Heart left ventricle (tissue), 16 donors: Measurements from ENCODE around the gene ZNF555. TPM values are rescaled to one million over a fixed set of nuclear protein-coding genes. Genes with fewer than 3 reads are reported as not detected.

Experiments
- ATAC-seq, 4 donors: fragments of 200-7000 bp; cut with Tn5 transposase; one replicate each; pipeline ENCODE4 v1.9.1; 2020 to 2022; ENCODE audit warnings: moderate library complexity in 4 of 4, mild to moderate bottlenecking in 3 of 4, moderate number of reproducible peaks in 1 of 4
- DNase-seq, 5 donors: peaks; one replicate each; pipeline ENCODE4 v3.0.0-alpha.2; 2020
- H3K27ac ChIP-seq, 12 donors: fragments of 200-600 bp; sonication (generic) in 4 of 12; one replicate each; pipeline versions ENCODE4 v1.5.0 to v1.8.0; 2016 to 2022; ENCODE audit warnings: mild to moderate bottlenecking in 2 of 12
- H3K27me3 ChIP-seq, 9 donors: fragments of 200-600 bp; sonication (generic) in 2 of 9; one replicate each; pipeline versions ENCODE4 v1.5.1 to v1.8.0; 2016 to 2022; ENCODE audit warnings: mild to moderate bottlenecking in 3 of 9
- H3K36me3 ChIP-seq, 9 donors: fragments of 200-600 bp; sonication (generic) in 2 of 9; one replicate each; pipeline versions ENCODE4 v1.5.0 to v1.8.0; 2018 to 2022; ENCODE audit warnings: mild to moderate bottlenecking in 2 of 9
- H3K4me1 ChIP-seq, 12 donors: fragments of 200-600 bp; sonication (generic) in 4 of 12; one replicate each; pipeline versions ENCODE4 v1.5.0 to v1.8.0; 2016 to 2022; ENCODE audit warnings: mild to moderate bottlenecking in 3 of 12
- H3K4me3 ChIP-seq, 12 donors: fragments of 200-600 bp; sonication (generic) in 4 of 12; one replicate each; pipeline versions ENCODE4 v1.5.0 to v1.8.0; 2017 to 2022; ENCODE audit warnings: mild to moderate bottlenecking in 9 of 12, moderate library complexity in 4 of 12
- H3K9me3 ChIP-seq, 12 donors: fragments of 200-600 bp; sonication (generic) in 4 of 12; one replicate each; pipeline versions ENCODE4 v1.5.0 to v1.8.0; 2016 to 2022; ENCODE audit warnings: mild to moderate bottlenecking in 1 of 12
- POLR2A ChIP-seq, 2 donors: fragments of 450-650 bp; IDR thresholded peaks; one replicate each; pipeline ENCODE4 v1.6.1; 2017; ENCODE audit warnings: antibody characterized with exemption in 2 of 2, mild to moderate bottlenecking in 2 of 2, moderate library complexity in 2 of 2
- WGBS, 4 donors: extraction: QIAGEN DNeasy Blood & Tissue Kit in 2 of 4; methylation state at CpG; one replicate each; pipeline versions ENCODE4 v1.1.5 to v1.1.7; 2013 to 2018; 5-methylcytosine and 5-hydroxymethylcytosine counted together
- intact Hi-C, 10 donors: fragments of 100-400 bp; cut with DNase I; formaldehyde crosslinking; loops; one replicate each; pipeline versions ENCODE4 v1.11.1 to v1.14.2; 2022
- polyA plus RNA-seq, 2 donors: library from polyadenylated mRNA; stranded (reverse); fragments of 200-250 nt; gene quantifications; one replicate each; pipeline ENCODE4 v1.2.3, GENCODE V29; 2013
- total RNA-seq, 9 donors: library from RNA; depleted of rRNA in 2 of 9; stranded (reverse); fragments of >200 nt in 2 of 9; fragmentation: NEBNext Ultra II Directional in 3 of 9; extraction: Animal tissue kit (Norgen Biotek cat#: 25700) in 3 of 9; gene quantifications; one replicate each; pipeline versions ENCODE4 v1.1.0 to v1.2.4, GENCODE V29; 2016 to 2023
- TF ChIP-seq, protein P1 (sequence below), 12 donors: fragments of 200-600 bp; sonication (generic) in 4 of 12; IDR thresholded peaks; one replicate each; pipeline versions ENCODE4 v1.5.0 to v1.8.0; 2018 to 2022; ENCODE audit warnings: antibody characterized with exemption in 12 of 12, mild to moderate bottlenecking in 5 of 12
- donor health status: ischemic (EF 13 %, LVEDD 7.1; RV severe dilation, severe dysfunction).
- donor health status: healthy with polysubstance abuse.
- donor health status: DM: no; HTN: yes; CAD: no.
- donor health status: DM: no; HTN: no; CAD: no.
- donor health status: ischemic (EF 25% LVEDD 6.9; RV normal size, moderate dysfunction).
- donor health status: ischemic (EF 25% LVEDD 5.7; RV mildly dilated, moderate dysfunction).
- donor health status: healthy.
- donor health status: DM: yes; HTN: yes; CAD: no.
- donor health status: ischemic (EF 35%, LVEDD 5.7; RV mildly dilated, moderate dysfunction).
- donor health status: nonischemic (EF 11% LVEDD 7.7; RV severe dilation, severe dysfunction).
- donor health status: DM: yes; HTN: yes; CAD: no.
- donor health status: PGD.
- donor health status: ischemic (EF 29% LVEDD 5.4; RV normal size, mild dysfunction).
- donor health status: nonischemic (EF 23%, LVEDD 6.1; RV moderate dilation, normal function).

Gene ZNF555
- total and polyA plus RNA-seq, 11 donors: 2.7 to 11.5 (median 8.1) TPM

DNA sequence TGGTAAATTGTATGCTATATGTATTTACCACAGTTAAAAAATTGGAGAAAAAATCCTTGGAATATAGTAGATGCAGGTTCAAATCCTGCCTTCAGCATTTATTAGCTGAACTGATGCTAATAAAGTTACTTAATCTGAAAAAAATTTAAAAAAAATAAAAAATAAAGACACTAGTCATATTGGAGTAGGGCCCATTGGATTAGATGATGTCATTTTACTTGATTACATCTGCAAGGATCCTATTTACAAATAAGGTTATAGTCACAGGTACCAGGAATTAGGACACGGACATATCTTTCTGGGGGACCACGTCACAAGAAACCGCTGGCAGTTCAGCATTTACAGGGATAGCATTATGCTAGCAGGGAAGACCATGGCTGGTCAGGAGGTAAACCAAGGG is 6.2 kb downstream of the ZNF555 start:
- ATAC-seq (no peak), DNase-seq (no peak)
- intact Hi-C loops: no loop called here
- H3K4me1 ChIP-seq: peaks cover 0 to 24% (median 8%) of the 10 kb centered on the region in 12 donors
- TF ChIP-seq, protein P1, sequence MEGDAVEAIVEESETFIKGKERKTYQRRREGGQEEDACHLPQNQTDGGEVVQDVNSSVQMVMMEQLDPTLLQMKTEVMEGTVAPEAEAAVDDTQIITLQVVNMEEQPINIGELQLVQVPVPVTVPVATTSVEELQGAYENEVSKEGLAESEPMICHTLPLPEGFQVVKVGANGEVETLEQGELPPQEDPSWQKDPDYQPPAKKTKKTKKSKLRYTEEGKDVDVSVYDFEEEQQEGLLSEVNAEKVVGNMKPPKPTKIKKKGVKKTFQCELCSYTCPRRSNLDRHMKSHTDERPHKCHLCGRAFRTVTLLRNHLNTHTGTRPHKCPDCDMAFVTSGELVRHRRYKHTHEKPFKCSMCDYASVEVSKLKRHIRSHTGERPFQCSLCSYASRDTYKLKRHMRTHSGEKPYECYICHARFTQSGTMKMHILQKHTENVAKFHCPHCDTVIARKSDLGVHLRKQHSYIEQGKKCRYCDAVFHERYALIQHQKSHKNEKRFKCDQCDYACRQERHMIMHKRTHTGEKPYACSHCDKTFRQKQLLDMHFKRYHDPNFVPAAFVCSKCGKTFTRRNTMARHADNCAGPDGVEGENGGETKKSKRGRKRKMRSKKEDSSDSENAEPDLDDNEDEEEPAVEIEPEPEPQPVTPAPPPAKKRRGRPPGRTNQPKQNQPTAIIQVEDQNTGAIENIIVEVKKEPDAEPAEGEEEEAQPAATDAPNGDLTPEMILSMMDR (IDR thresholded peaks at IDR 0.05): no peak
- no peak for TF ChIP-seq POLR2A (IDR thresholded peaks at IDR 0.05)
- H3K36me3 ChIP-seq: peaks cover 14 to 33% (median 22%) of the 10 kb centered on the region in 9 donors
- no peak overlapping the region for H3K27ac ChIP-seq
- WGBS, 4 donors: 95 to 100% (median 97%) methylated on average over 3 of the region's 3 CpGs
- no peak overlapping the region for H3K4me3 ChIP-seq
- peaks cover 0 to 79% (median 49%) of the 10 kb centered on the region in 12 donors for H3K9me3 ChIP-seq
- no peaks in the 10 kb centered on the region for H3K27me3 ChIP-seq

DNA sequence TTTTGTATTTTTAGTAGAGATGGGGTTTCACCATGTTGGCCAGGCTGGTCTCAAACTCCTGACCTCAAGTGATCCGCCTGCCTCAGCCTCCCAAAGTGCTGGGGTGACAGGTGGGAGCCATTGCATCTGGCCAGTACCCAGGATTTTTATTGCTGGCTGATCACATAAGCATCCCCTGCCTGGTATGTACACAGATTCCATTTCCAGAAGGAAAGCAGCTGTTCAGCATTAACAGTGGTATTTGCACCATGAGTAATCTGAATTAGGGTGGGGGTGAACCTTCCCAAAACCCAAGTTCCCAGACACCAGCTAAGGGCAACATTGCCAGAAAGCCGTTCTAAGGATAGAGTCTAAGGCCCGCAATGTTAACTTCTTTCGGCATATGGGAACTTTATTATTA is 7.3 kb downstream of the ZNF555 start:
- intact Hi-C loops: no loop called here
- TF ChIP-seq, protein P1 (IDR thresholded peaks at IDR 0.05): no peak
- no peak for TF ChIP-seq POLR2A (IDR thresholded peaks at IDR 0.05)
- Histone ChIP-seq H3K27ac (no peak overlapping the region), H3K27me3 (no peaks in the 10 kb centered on the region), H3K4me1 (peaks cover 0 to 15% (median 5%) of the 10 kb centered on the region in 12 donors), H3K36me3 (peaks cover 24 to 44% (median 34%) of the 10 kb centered on the region in 9 donors), H3K4me3 (no peak overlapping the region), H3K9me3 (peaks cover 0 to 90% (median 60%) of the 10 kb centered on the region in 12 donors)
- ATAC-seq (no peak), DNase-seq (no peak)
- 72 to 89% (median 84%) methylated on average over 3 to 4 of the region's 4 CpGs for WGBS, 4 donors

DNA sequence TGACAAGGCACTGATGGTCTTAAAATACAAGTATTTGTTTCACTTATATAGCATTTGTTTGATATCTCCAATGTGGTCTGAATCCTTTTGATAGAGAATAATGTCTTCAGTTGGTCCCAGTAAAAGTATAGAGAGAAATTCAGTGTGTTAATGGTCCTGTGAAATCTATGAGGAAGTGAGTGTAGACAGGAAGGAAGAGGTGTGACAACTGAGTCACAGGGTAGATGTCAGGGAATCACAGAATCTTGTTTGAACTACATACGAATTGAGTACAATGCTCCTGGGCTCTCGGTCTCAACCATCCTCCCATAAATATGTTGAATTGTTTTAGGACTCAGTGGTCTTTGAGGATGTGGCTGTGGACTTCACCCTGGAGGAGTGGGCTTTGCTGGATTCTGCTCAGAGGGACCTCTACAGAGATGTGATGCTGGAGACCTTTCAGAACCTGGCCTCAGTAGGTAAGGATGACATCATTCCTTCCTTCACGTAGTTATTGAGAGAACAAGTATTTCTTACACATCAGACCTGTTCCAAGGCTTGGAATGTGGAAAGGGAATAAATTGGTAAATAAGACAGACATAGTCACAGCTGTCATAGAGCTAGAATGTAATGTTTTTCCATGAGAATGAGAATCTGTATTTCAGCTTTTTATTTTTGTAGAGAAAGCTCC is 9.1 kb downstream of the ZNF555 start:
- no peaks in the 10 kb centered on the region for H3K27me3 ChIP-seq
- intact Hi-C loops: no loop called here
- H3K4me1 ChIP-seq: peaks cover 0 to 12% (median 5%) of the 10 kb centered on the region in 12 donors
- 83 to 93% (median 91%) methylated on average over 3 of the region's 3 CpGs for WGBS, 4 donors
- peaks cover 25 to 58% (median 39%) of the 10 kb centered on the region in 9 donors for H3K36me3 ChIP-seq
- peaks cover 0 to 98% (median 72%) of the 10 kb centered on the region in 12 donors for H3K9me3 ChIP-seq
- no peak for TF ChIP-seq POLR2A (IDR thresholded peaks at IDR 0.05)
- TF ChIP-seq, protein P1 (IDR thresholded peaks at IDR 0.05): no peak
- no peak overlapping the region for H3K27ac ChIP-seq
- ATAC-seq (no peak), DNase-seq (no peak)
- no peak overlapping the region for H3K4me3 ChIP-seq

DNA sequence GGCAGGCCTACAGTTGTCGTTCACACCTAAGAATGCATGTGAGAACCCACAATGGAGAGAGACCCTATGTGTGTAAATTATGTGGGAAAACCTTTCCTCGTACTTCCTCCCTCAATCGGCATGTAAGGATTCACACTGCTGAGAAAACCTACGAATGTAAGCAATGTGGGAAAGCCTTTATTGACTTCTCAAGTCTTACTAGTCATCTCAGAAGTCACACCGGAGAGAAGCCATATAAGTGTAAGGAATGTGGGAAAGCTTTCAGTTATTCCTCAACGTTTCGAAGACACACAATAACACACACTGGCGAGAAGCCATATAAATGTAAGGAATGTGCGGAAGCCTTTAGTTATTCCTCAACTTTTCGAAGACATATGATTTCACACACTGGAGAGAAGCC is 11.3 kb downstream of the ZNF555 start:
- ATAC-seq: no peak
- H3K4me3 ChIP-seq: no peak overlapping the region
- H3K27me3 ChIP-seq: no peaks in the 10 kb centered on the region
- intact Hi-C loops: no loop called here
- H3K4me1 ChIP-seq: no peaks in the 10 kb centered on the region
- peaks cover 25 to 67% (median 40%) of the 10 kb centered on the region in 9 donors for H3K36me3 ChIP-seq
- DNase-seq: no peak
- H3K27ac ChIP-seq: no peak overlapping the region
- 97 to 98% (median 98%) methylated on average over 10 of the region's 10 CpGs for WGBS, 4 donors
- H3K9me3 ChIP-seq: peaks cover 0 to 100% (median 79%) of the 10 kb centered on the region in 12 donors
- no peak for TF ChIP-seq POLR2A (IDR thresholded peaks at IDR 0.05)
- TF ChIP-seq, protein P1 (IDR thresholded peaks at IDR 0.05): no peak
